K562 (cell line): ENCODE results near the gene NECTIN1. TPM values are rescaled to one million over a fixed set of nuclear protein-coding genes. Genes with fewer than 3 reads are reported as not detected.

ENCODE experiments used
- ATAC-seq: fragments of 200-7000 bp; cut with Tn5 transposase; 3 replicates; pipeline ENCODE4 v1.9.1; 2020; ENCODE audit warnings: moderate library complexity
- BruUV-seq: library from RNA; stranded (reverse); fragments of 400-500 nt; replicated peaks from 2 replicates; lab custom pipeline; 2021; lab: Mats Ljungman, UMichigan
- CTCF ChIA-PET: fragments of 300-600 bp; formaldehyde crosslinking; extraction: SDS; loops from one replicate; lab custom pipeline; 2021; ENCODE audit warnings: low intra/inter-chr PET ratio; lab: Yijun Ruan, JAX
- POLR2A ChIA-PET: fragments of 300-600, 350-650 bp; sonication (Branson Sonifier 250); formaldehyde crosslinking; extraction: SDS; loops from one replicate; lab custom pipeline; 2021; ENCODE audit warnings: antibody characterized with exemption, inconsistent platforms; lab: Yijun Ruan, JAX
- DNase-seq, 4 experiments: peaks; one replicate each; pipeline versions ENCODE4 v3.0.0 to v3.0.0-alpha.2; 2011 to 2018; ENCODE audit warnings: low spot score in 3 of 4, mixed read lengths in 3 of 4; ENCODE audit errors: extremely low read depth in 1 of 4
- FAIRE-seq: peaks from 2 replicates; lab custom pipeline; 2011; peaks lifted over from hg19 to GRCh38; lab: Jason Lieb, UNC
- H2AFZ ChIP-seq: 2 replicates; pipeline ENCODE4 v1.6.0; 2011; ENCODE audit warnings: low read depth, low read length, control low read depth, inconsistent platforms
- H3K27ac ChIP-seq: fragments of 200-600 bp; 3 replicates; pipeline ENCODE4 v1.8.0; 2011; ENCODE audit warnings: low read depth, mild to moderate bottlenecking, control low read depth, inconsistent platforms, low read length, moderate library complexity, mixed read lengths; ENCODE audit errors: extremely low read depth
- H3K27me3 ChIP-seq, 2 experiments: fragments of 300-600 bp in 1 of 2; 2 replicates in 1 of 2; 3 replicates in 1 of 2; pipeline versions ENCODE4 v1.6.0 to v1.8.0; 2011; ENCODE audit warnings: inconsistent platforms in 2 of 2, low read length in 2 of 2, mild to moderate bottlenecking in 1 of 2, mixed read lengths in 1 of 2, moderate library complexity in 1 of 2; ENCODE audit not compliant: control insufficient read depth in 2 of 2, insufficient read depth in 2 of 2
- H3K36me3 ChIP-seq: fragments of 300-600 bp; 3 replicates; pipeline ENCODE4 v1.8.0; 2011; ENCODE audit warnings: mild to moderate bottlenecking, low read length, inconsistent platforms; ENCODE audit not compliant: control insufficient read depth, insufficient read depth
- H3K4me1 ChIP-seq, 2 experiments: fragments of 200-600 bp in 1 of 2; replicated peaks in 1 of 2; 2 replicates in 1 of 2; 3 replicates in 1 of 2; pipeline versions ENCODE4 v1.5.1 to v1.8.0; 2011; ENCODE audit warnings: inconsistent platforms in 2 of 2, low read length in 2 of 2, mild to moderate bottlenecking in 1 of 2, mixed read lengths in 1 of 2, moderate library complexity in 1 of 2; ENCODE audit not compliant: control insufficient read depth in 2 of 2, insufficient read depth in 2 of 2
- H3K4me2 ChIP-seq: 2 replicates; pipeline ENCODE4 v1.6.1; 2011; ENCODE audit warnings: low read length, control low read depth, inconsistent platforms, mixed read lengths; ENCODE audit not compliant: insufficient read depth
- H3K4me3 ChIP-seq: fragments of 200-600 bp; sonication (generic), shearing (Covaris generic); 2 replicates; pipeline ENCODE4 v1.5.1; 2016; ENCODE audit warnings: control low read depth, inconsistent platforms
- H3K79me2 ChIP-seq: fragments of 200-600 bp; 3 replicates; pipeline ENCODE4 v1.8.0; 2011; ENCODE audit warnings: low read length, inconsistent platforms; ENCODE audit not compliant: control insufficient read depth, insufficient read depth
- H3K9ac ChIP-seq, 2 experiments: 2 replicates each; pipeline versions ENCODE4 v1.6.0 to v1.6.1; 2011; ENCODE audit warnings: low read depth in 2 of 2, low read length in 2 of 2, control low read depth in 1 of 2, inconsistent platforms in 1 of 2, mild to moderate bottlenecking in 1 of 2, mixed read lengths in 1 of 2; ENCODE audit not compliant: insufficient read depth in 1 of 2
- H3K9me1 ChIP-seq: one replicate; pipeline ENCODE4 v1.6.0; 2011; ENCODE audit warnings: inconsistent platforms, mild to moderate bottlenecking, low read length, moderate library complexity; ENCODE audit not compliant: control insufficient read depth, insufficient read depth
- H3K9me3 ChIP-seq: replicated peaks from 2 replicates; pipeline ENCODE4 v1.5.1; 2011; ENCODE audit warnings: low read depth, low read length, inconsistent platforms; ENCODE audit not compliant: control insufficient read depth, insufficient read depth
- H4K20me1 ChIP-seq: replicated peaks from 2 replicates; pipeline ENCODE4 v1.6.1; 2011; ENCODE audit warnings: low read length, inconsistent platforms, mixed read lengths; ENCODE audit not compliant: control insufficient read depth, insufficient read depth
- CC2D1A ChIP-seq: fragments of 450-650 bp; IDR thresholded peaks from 2 replicates; pipeline ENCODE4 v1.6.1; 2017; ENCODE audit warnings: mild to moderate bottlenecking
- DMBX1 ChIP-seq: fragments of 250-450 bp; sonication (Bioruptor Pico); IDR thresholded peaks from 2 replicates; pipeline ENCODE4 v1.8.0; 2022; ENCODE audit warnings: inconsistent platforms, mild to moderate bottlenecking, moderate library complexity, borderline replicate concordance
- HCFC1 ChIP-seq: IDR thresholded peaks from 2 replicates; pipeline ENCODE4 v1.6.1; 2012; ENCODE audit warnings: low read depth, low read length, improper control_type of control experiment
- KAT8 ChIP-seq: fragments of 450-650 bp; IDR thresholded peaks from 2 replicates; pipeline ENCODE4 v1.6.1; 2016; ENCODE audit warnings: low read depth, mild to moderate bottlenecking
- MED1 ChIP-seq: sonication (generic); formaldehyde crosslinking; IDR thresholded peaks from 2 replicates; pipeline ENCODE4 v1.8.1; 2023; ENCODE audit warnings: missing genetic modification reagents, borderline replicate concordance
- MTA1 ChIP-seq: fragments of 450-650 bp; IDR thresholded peaks from 2 replicates; pipeline ENCODE4 v1.6.1; 2017; ENCODE audit warnings: borderline replicate concordance
- NBN ChIP-seq: fragments of 450-650 bp; IDR thresholded peaks from 2 replicates; pipeline ENCODE4 v1.6.1; 2016; ENCODE audit warnings: low read depth, mild to moderate bottlenecking
- NCOA1 ChIP-seq: fragments of 450-650 bp; IDR thresholded peaks from 2 replicates; pipeline ENCODE4 v1.6.1; 2016; ENCODE audit warnings: low read depth
- PHF21A ChIP-seq: fragments of 450-650 bp; IDR thresholded peaks from 2 replicates; pipeline ENCODE4 v1.6.1; 2017; ENCODE audit warnings: low read depth, borderline replicate concordance
- PML ChIP-seq: IDR thresholded peaks from 2 replicates; pipeline ENCODE4 v1.6.1; 2012; ENCODE audit warnings: low read length, inconsistent platforms
- RAD21 ChIP-seq, 2 experiments: fragments of 250-450 bp in 1 of 2; fragments of 450-650 bp in 1 of 2; sonication (Bioruptor Pico) in 1 of 2; formaldehyde crosslinking in 1 of 2; IDR thresholded peaks in 1 of 2; conservative IDR thresholded peaks in 1 of 2; 2 replicates each; pipeline versions ENCODE4 v1.4.0 to v1.8.0; 2020 to 2022; ENCODE audit warnings: mild to moderate bottlenecking in 2 of 2, moderate library complexity in 1 of 2
- RFX7 ChIP-seq: fragments of 250-450 bp; sonication (Bioruptor Pico); IDR thresholded peaks from 2 replicates; pipeline ENCODE4 v1.5.1; 2021; ENCODE audit warnings: mild to moderate bottlenecking
- ZNF12 ChIP-seq: sonication (generic); formaldehyde crosslinking; IDR thresholded peaks from 2 replicates; pipeline ENCODE4 v1.4.0; 2020; ENCODE audit warnings: mild to moderate bottlenecking, missing genetic modification reagents
- ZNF165 ChIP-seq: fragments of 250-450 bp; sonication (Bioruptor Pico); IDR thresholded peaks from 2 replicates; pipeline ENCODE4 v1.4.0; 2020; ENCODE audit warnings: borderline replicate concordance
- ZNF175 ChIP-seq: fragments of 200-800 bp; sonication (Bioruptor generic); IDR thresholded peaks from 2 replicates; pipeline ENCODE4 v1.6.1; 2016; ENCODE audit warnings: low read depth, mild to moderate bottlenecking, missing genetic modification characterization, missing compliant biosample characterization
- ZNF224 ChIP-seq: sonication (generic); formaldehyde crosslinking; IDR thresholded peaks from 2 replicates; pipeline ENCODE4 v1.8.0; 2022; ENCODE audit warnings: mild to moderate bottlenecking, missing genetic modification reagents
- ZNF347 ChIP-seq: fragments of 450-650 bp; formaldehyde crosslinking; IDR thresholded peaks from 2 replicates; pipeline ENCODE4 v1.4.0; 2020; ENCODE audit warnings: low read depth, mild to moderate bottlenecking, moderate library complexity
- WGBS: fragments of 100-300 bp; shearing (Covaris generic); methylation state at CpG from one replicate; pipeline ENCODE4 v1.1.6; 2016; ENCODE audit warnings: low coverage, mixed read lengths; ENCODE audit not compliant: insufficient coverage; ENCODE audit errors: missing lambda C conversion rate; 5-methylcytosine and 5-hydroxymethylcytosine counted together
- in situ Hi-C: fragments of 300-500 bp; cut with MboI; formaldehyde crosslinking; loops from 4 replicates; pipeline ENCODE4 v1.15.0; 2018; ENCODE audit warnings: inconsistent platforms, mixed read lengths
- intact Hi-C: fragments of 100-400 bp; cut with micrococcal nuclease; formaldehyde crosslinking; loops from 2 replicates; pipeline ENCODE4 v1.14.2; 2022
- polyA plus RNA-seq, 8 experiments: library from polyadenylated mRNA; depleted of rRNA in 4 of 8; stranded (reverse) in 5 of 8; unstranded in 3 of 8; fragments of >200 nt; fragmentation: Nextera tagmentation in 2 of 8; fragmentation: Illumina TruSeq in 1 of 8; extraction: Ambion mirVana in 2 of 8; extraction: Trizol in 1 of 8; gene quantifications; 2 replicates each; pipeline versions ENCODE4 v1.2.1 to v1.2.3, GENCODE V29; 2011 to 2014; ENCODE audit warnings: inconsistent platforms in 1 of 8, missing spikeins in 1 of 8
- total RNA-seq, 7 experiments: library from RNA; depleted of rRNA in 6 of 7; stranded (reverse); fragments of >200 nt in 6 of 7; fragmentation: Illumina TruSeq in 2 of 7; extraction: Trizol in 2 of 7; gene quantifications; 2 replicates each; pipeline versions ENCODE4 v1.2.1 to v1.2.3, GENCODE V29; 2011 to 2021; ENCODE audit warnings: low replicate concordance in 1 of 7
- TF ChIP-seq, protein P1 (sequence below): IDR thresholded peaks from 3 replicates; pipeline ENCODE4 v1.6.1; 2011; ENCODE audit warnings: borderline replicate concordance, mild to moderate bottlenecking; ENCODE audit not compliant: insufficient read length, insufficient read depth

The NECTIN1 gene
- total and polyA plus RNA-seq, 9 of the 15 experiments (the other 6 are each of a cell fraction or from before 2014, with no cell fraction given) = 0.09 to 0.53 (median 0.23) TPM; not detected in 2

DNA sequence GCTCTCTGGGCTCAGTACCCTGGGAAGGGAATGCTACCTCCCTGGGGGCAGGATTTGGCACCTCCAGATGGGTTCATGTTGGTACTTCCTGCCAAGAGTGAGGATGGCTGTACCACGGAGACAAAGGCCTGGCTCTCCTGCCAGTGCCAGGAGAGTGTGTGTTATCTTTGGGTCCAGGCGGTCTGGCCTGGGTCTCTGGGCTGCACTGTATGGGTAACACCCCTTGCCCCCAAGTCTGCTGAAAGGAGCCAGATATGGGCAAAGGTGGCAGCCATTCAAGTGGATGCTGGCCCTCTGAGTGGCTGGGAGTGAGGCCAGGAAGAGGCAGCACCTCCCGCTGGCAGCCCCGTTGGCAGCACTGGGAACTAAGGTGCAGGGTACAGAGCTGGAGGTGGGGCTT is 91.5 kb downstream of the NECTIN1 start:
- Histone ChIP-seq H4K20me1 (peaks cover 3% of the 10 kb centered on the region; the same call in 1 of the 2 replicates), H3K4me2 (no peak overlapping the region), H3K27ac (no peak overlapping the region), H3K36me3 (no peaks in the 10 kb centered on the region), H3K9ac (no peak overlapping the region), H3K4me3 (no peak overlapping the region), H2AFZ (no peak overlapping the region), H3K9me1 (no peaks in the 10 kb centered on the region), H3K27me3 (peaks cover 3 to 55% of the 10 kb centered on the region in 2 experiments; a peak in 3 of 5 replicates), H3K79me2 (no peaks in the 10 kb centered on the region)
- DNase-seq = no peak
- ATAC-seq = no peak
- FAIRE-seq = no peak
- BruUV-seq = no TSS peak
- in situ Hi-C loops = no loop called here
- 0% methylated on average over 4 of the region's 4 CpGs for WGBS
- intact Hi-C loops = loop anchor here (10.0 kb wide), 1 partner anchor 153 kb away; no protein-coding TSS in a partner anchor
- TF ChIP-seq ZNF165 (CRISPR knock-in tag) (no peak), RAD21 (CRISPR knock-in tag; conservative IDR thresholded peaks at IDR 0.05 in 1 of 2, IDR thresholded peaks at IDR 0.05 in 1 of 2) (no peak), KAT8 (no peak), ZNF224 (no peak), CC2D1A (no peak), MED1 (CRISPR knock-in tag) (no peak), MTA1 (no peak), NCOA1 (no peak), PML (no peak), ZNF347 (CRISPR knock-in tag) (no peak), DMBX1 (no peak), ZNF12 (CRISPR knock-in tag) (no peak), ZNF175 (CRISPR knock-in tag) (no peak), HCFC1 (no peak), NBN (no peak), RFX7 (CRISPR knock-in tag) (no peak), PHF21A (no peak)
- TF ChIP-seq, protein P1, sequence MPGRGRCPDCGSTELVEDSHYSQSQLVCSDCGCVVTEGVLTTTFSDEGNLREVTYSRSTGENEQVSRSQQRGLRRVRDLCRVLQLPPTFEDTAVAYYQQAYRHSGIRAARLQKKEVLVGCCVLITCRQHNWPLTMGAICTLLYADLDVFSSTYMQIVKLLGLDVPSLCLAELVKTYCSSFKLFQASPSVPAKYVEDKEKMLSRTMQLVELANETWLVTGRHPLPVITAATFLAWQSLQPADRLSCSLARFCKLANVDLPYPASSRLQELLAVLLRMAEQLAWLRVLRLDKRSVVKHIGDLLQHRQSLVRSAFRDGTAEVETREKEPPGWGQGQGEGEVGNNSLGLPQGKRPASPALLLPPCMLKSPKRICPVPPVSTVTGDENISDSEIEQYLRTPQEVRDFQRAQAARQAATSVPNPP = no peak
- TF ChIP-seq, all 486 proteins: peak for 0
- ChIA-PET POLR2A (no interaction called here), CTCF (no interaction called here)
- H3K9me3 ChIP-seq = no peaks in the 10 kb centered on the region
- no peaks in the 10 kb centered on the region; a peak in 1 of 5 replicates for H3K4me1 ChIP-seq
